Effector CD8-positive, alpha-beta T cell (primary cell): ENCODE data around the gene GPR137.

ENCODE experiments used
- DNase-seq: peaks from one replicate; lab custom pipeline; 2025; lab: John Stamatoyannopoulos, UW

GPR137 gene

DNA sequence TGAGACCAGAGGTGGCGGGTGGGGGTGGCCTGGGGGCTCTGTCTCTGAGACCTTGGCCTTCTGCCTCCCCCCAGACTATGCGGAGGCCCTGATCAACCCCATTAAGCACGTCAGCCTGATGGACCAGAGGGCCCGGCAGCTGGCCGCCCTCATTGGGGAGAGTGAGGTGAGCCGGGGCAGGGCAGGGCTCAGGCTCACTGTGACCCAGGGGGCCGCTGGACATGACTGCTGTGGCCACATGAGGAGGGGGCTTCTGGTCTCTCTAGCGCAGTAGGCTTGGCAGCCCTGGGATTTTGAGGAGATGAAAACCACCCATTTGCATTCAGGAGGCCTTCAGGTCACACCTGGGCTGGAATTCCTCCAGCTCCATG, 21.7 kb upstream of the GPR137 start:
- DNase-seq: no peak

GRCh38 chr11:64264371-64264852, 21.2 kb upstream of the GPR137 start:
- no peak for DNase-seq

- DNase-seq: no peak
Measured at GRCh38 chr11:64265176-64266160, 20.2 kb upstream of the GPR137 start.

GRCh38 chr11:64266339-64266738, 19.3 kb upstream of the GPR137 start:
- no peak for DNase-seq

DNA sequence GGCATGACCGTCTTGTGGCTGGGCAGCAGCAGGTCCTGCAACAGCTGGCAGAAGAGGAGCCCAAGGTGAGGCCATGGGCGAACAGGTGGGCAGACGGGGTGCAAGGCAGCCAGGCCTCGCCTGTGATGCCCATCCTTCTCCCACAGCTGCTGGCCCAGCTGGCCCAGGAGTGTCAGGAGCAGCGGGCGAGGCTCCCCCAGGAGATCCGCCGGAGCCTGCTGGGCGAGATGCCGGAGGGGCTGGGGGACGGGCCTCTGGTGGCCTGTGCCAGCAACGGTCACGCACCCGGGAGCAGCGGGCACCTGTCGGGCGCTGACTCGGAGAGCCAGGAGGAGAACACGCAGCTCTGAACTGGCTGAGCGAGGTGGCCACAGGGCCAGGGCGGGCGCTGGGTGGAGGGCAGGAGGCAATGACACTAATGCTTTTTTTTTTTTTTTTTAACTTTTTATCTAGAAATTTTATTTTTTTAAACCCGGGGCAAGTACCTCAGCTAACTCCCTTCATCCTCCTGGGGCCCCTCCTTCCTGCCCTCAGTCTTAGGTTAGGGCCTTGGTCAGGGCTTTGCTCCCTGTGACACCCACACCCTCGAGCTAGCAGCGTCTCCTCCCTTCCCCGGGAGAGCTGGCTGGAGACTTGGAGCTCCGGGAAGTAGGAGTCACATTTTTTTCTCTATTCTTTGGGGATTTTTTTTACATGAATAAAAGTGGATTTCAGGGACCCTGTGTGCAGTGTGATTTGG, 18.3 kb upstream of the GPR137 start:
- DNase-seq: no peak

- DNase-seq: no peak
Measured at GRCh38 chr11:64268025-64268892, 17.4 kb upstream of the GPR137 start.

- DNase-seq: no peak
Measured at GRCh38 chr11:64268893-64269539, 16.6 kb upstream of the GPR137 start.

DNA sequence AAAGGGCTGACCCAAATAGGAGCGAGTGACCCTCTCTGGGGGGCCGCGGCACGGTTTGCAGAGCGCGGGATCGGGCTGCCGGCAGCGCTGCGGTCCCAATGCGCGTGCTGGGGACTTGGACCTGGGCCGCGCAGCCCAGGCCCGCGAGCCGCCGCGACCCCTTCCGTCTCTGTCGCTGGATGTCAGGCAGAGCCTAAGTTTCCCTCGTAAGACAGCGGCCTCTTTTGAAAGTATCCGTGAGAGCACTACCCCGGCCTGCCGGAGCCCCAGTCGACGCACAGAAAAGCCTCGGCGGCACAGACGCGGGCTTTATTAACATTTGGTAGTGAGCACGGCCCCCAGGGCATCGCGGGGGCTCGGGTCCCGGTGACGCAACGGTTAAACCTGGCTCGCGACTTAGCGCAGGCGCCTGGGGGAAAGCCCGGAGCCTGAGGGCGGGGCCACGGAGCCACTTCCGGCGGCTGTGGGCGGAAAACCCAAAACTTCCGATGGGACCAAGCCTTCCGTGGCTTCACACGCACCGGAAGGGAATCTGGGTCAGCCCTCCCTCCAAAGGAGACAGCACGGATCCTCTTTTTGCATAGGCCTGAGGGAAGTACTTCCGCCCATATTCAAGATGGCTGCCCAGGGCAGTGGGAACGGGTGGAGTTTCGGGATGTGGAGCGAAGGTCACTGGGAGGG, 16.0 kb upstream of the GPR137 start:
- peak; percentile 94 for DNase-seq

DNA sequence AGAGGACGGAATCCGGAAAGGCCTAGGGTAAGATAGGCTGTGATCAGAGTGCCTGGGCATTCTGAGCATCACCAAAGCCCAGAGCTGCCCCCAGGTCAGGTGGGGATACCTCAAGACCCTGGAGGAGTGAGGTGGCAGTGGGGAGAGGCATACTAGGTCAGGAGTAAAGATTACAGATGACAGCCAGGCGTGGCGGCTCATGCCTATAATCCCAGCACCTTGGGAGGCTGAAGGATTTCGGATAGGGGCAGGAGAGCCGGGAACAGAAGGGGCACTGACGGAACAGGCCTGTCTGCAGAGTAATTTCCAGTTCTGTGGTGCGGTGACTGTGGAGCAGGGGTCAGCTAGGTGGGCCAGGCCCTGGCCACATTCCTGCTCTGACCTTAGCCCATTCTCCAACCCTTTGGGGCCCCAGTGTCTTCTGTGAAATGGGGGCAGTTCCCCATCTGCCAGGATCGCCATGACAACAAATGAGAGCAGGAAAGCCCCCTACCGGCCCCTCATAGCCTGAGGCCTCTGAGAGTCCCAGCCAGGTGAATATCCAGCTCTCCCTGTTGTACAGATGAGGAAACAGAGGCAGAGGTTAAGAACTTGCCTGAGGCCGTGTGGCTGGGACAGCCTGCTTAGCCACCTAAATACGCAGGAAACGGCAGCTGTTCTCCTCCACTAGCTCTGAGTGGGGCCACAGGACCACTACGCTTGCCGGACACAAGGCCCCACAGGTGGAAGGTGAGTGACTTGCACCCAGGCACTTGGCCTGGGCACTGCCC, 10.4 kb upstream of the GPR137 start:
- DNase-seq: no peak

DNA sequence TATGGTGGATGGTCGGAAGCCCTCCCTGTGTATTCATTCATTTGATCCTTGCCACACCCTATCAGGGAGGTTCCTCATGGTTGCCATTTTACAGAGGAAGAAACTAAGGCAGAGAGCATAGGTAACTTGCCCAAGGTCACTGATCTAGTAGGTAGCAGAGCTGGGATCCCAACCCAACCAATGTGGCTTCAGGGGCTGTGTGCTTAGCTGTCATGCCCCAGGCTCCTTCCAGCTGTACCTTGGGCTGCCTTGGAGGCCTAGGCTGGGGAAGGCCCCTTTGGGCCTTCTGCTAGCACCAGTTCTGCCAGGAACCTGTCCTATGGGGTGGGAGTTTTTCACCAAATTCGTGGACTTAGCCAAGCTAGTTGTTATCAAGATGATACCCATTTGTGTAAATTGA, 9.8 kb upstream of the GPR137 start:
- no peak for DNase-seq

DNA sequence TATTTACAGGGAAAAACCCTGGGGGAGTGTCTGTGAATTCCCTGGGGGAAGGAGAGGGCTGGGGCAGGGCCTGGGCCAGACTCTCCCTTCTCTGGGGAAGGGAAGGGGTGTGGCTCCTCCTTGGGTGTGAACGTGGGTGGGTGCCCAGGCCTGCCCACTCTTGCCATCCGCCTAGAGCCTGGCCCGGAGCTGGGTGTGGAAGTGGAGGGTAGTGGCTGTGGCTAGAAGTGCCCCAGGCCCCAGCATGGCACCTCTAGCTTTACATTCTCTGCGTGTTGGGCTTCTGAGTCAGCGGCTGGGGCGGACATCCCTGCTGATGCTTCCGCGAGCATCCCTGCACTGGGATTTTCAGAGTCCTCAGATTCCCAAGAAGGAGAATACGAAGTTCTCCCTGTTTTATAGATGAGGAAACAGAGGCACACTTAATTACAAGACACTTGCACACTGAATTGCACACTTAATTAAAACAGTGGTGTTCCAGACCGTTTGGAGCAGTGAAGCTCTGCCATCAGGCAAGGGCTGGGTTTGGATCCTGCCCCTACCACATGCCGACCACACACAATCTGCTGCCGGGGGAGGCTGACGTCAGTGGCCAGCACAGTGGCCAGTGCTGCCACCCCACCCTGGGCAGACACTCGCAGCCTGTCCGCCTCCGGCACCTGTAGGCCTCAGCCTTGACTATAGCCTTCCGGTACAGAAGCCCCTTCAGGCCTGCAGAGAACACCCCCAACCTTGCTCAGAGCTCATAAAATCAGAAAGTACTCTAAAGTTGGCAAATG, 8.8 kb upstream of the GPR137 start:
- no peak for DNase-seq

DNA sequence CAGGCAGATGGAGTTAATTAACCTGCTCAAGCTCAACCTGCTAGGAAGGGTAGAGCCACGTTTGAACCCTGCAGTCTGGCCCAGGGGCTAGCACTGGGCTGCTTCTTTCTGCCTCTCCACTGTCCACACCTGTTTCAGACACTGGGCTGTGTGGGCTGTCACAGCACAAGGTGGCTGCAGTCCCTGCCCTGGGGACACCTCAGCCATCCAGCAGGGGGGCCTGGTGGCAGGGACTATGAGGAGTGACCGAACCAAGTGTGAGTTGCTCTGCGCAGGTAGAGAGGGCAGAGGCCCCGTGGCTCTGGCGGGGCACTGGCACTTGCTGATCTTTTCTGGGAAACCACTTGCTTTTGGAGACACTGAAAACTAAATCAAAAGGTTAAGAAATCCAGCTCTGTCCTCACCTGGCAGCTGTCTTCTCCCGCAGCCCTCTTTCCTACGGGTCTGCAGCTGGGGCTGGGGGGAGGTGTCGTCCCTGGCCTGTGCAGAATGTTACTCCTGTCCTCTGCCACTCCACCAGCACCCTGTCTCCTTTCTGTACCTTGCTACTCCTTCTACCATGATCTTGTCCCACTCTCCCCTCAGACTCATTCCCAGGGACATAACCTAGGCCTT, 7.0 kb upstream of the GPR137 start:
- DNase-seq: no peak

DNA sequence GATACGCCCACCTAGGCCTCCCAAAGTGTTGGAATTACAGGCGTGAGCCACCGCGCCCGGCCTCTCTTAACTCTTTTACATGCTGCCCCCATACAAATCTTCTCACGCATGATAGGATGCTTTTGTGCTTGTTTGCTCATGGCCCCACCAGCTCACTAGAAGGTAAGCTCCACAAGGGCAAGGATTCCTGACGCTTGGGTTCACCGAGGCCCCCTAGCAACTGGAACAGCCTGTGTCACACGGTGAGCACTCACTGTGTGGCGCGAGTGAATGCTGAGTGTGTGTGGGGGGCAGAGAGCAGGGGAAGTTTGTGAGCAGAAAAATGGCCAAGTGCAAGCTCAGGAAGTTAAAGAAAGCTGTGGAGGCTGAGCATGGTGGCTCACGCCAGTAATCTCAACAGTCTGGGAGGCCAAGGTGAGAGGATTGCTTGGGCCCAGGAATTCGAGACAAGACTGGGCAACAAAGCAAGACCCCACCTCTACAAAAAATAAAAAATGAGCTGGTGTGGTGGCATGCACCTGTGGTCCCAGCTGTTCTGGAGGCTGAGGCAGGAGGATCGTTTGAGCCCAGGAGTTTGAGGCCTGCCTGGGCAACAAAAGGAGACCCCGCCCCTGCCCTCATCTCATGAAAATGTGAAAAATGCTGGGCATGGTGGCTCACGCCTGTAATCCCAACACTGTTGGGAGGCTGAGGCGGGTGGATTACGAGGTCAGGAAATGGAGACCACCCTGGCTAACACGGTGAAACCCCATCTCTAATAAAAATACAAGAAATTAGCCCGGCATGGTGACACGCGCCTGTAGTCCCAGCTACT, 3.5 kb upstream of the GPR137 start:
- no peak for DNase-seq

DNA sequence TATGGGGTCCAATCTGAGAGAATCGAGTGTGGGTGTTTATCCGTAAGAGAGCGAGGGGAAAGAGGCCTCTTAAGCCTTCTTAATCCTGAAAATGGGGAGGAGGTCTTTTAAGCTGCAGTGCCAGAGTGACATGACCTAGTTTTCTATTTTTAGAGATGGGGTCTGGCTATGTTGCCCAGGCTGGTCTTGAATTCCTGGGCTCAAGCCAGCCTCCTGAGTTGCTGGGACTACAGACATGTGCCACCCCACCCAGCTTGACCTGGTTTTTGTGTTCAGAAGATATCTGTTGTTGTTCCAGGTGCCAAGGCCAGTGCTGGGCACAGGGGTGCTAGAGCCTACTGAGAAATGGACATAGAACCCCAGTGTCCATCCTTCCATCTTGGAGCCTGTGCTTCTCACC, 2.6 kb upstream of the GPR137 start:
- DNase-seq: no peak

GRCh38 chr11:64284048-64284961, 1.3 kb upstream of the GPR137 start, which contains the start of gene BAD:
Gene BAD, minus strand, starts transcription at chr11:64284665. Its CDS starts 297 bp downstream, at chr11:64284368.
- DNase-seq: peak; percentile 89

GRCh38 chr11:64285885-64286800, 495 bp downstream of the GPR137 start:
- no peak for DNase-seq
